Tibial nerve (tissue), 4 donors: ENCODE data around the gene LRRC17. TPM values are rescaled to one million over a fixed set of nuclear protein-coding genes. Genes with fewer than 3 reads are reported as not detected.

Experiments used
- DNase-seq, 2 donors: peaks; one replicate each; pipeline ENCODE4 v3.0.0-alpha.2; 2019; ENCODE audit warnings: low spot score in 2 of 2
- H3K27ac ChIP-seq, 4 donors: fragments of 200-600 bp; sonication (generic) in 3 of 4; one replicate each; pipeline ENCODE4 v1.5.1; 2017 to 2019; ENCODE audit warnings: mild to moderate bottlenecking in 1 of 4
- H3K27me3 ChIP-seq, 2 donors: fragments of 200-600 bp; sonication (generic) in 1 of 2; one replicate each; pipeline versions ENCODE4 v1.5.1 to v1.6.0; 2017 to 2019
- H3K36me3 ChIP-seq, 3 donors: fragments of 200-600 bp; sonication (generic); one replicate each; pipeline ENCODE4 v1.5.1; 2018 to 2019
- H3K4me1 ChIP-seq, 4 donors: fragments of 200-600 bp; sonication (generic) in 3 of 4; one replicate each; pipeline ENCODE4 v1.5.1; 2017 to 2019
- H3K4me3 ChIP-seq, 4 donors: fragments of 200-600 bp; sonication (generic) in 3 of 4; one replicate each; pipeline ENCODE4 v1.5.1; 2017 to 2019; ENCODE audit warnings: mild to moderate bottlenecking in 1 of 4, moderate library complexity in 1 of 4
- H3K9me3 ChIP-seq, 4 donors: fragments of 200-600 bp; sonication (generic) in 3 of 4; one replicate each; pipeline ENCODE4 v1.5.1; 2017 to 2019
- EP300 ChIP-seq, 2 donors: sonication (generic); formaldehyde crosslinking; IDR thresholded peaks; one replicate each; pipeline ENCODE4 v1.6.1; 2017; ENCODE audit warnings: antibody characterized with exemption in 2 of 2, mild to moderate bottlenecking in 1 of 2
- POLR2A ChIP-seq, 2 donors: fragments of 450-650 bp; IDR thresholded peaks; one replicate each; pipeline ENCODE4 v1.6.1; 2017; ENCODE audit warnings: antibody characterized with exemption in 2 of 2, mild to moderate bottlenecking in 2 of 2, moderate library complexity in 2 of 2
- WGBS, 2 donors: methylation state at CpG; one replicate each; pipeline ENCODE4 v1.1.5; 2018; 5-methylcytosine and 5-hydroxymethylcytosine counted together
- total RNA-seq, 4 donors: library from RNA; depleted of rRNA; stranded (reverse); fragments of >200 nt; gene quantifications; one replicate each; pipeline ENCODE4 v1.1.0, GENCODE V29; 2016
- TF ChIP-seq, protein P1 (sequence below), 5 experiments: fragments of 200-600 bp in 3 of 5; fragments of 450-650 bp in 2 of 5; sonication (generic) in 3 of 5; IDR thresholded peaks; one replicate each; pipeline ENCODE4 v1.5.1; 2016 to 2019; ENCODE audit warnings: antibody characterized with exemption in 5 of 5, mild to moderate bottlenecking in 3 of 5, moderate library complexity in 2 of 5

The LRRC17 gene
- total RNA-seq, 4 donors from 2014 or later: 1.7 to 9.0 (median 2.6) TPM

DNA sequence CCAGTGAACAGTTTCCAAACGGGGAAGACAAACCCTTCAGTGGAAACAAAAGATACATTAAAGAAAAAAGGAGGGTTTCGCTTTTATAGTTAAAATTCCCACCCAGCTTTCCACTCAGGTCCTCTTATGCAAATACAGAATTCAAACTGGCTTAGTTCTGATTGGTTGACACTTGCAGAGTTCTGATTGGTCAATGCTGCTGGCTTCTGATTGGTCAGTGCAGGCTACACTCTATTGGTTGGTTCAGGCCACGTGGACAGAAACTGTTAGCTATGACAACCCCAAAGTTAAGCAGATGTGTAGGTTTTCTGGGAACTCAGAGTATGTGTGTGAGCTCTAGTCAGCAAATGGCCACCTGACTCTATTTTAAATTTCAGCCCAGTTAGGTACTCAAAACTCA is 81.8 kb downstream of the LRRC17 start:
- Histone ChIP-seq H3K27ac (no peak overlapping the region), H3K36me3 (no peaks in the 10 kb centered on the region), H3K9me3 (no peaks in the 10 kb centered on the region), H3K4me3 (no peak overlapping the region), H3K27me3 (no peaks in the 10 kb centered on the region), H3K4me1 (peaks cover 0 to 21% (median 6%) of the 10 kb centered on the region in 4 donors)
- no peak for DNase-seq
- TF ChIP-seq EP300 (IDR thresholded peaks at IDR 0.05) (no peak), POLR2A (IDR thresholded peaks at IDR 0.05) (no peak)
- TF ChIP-seq, protein P1, sequence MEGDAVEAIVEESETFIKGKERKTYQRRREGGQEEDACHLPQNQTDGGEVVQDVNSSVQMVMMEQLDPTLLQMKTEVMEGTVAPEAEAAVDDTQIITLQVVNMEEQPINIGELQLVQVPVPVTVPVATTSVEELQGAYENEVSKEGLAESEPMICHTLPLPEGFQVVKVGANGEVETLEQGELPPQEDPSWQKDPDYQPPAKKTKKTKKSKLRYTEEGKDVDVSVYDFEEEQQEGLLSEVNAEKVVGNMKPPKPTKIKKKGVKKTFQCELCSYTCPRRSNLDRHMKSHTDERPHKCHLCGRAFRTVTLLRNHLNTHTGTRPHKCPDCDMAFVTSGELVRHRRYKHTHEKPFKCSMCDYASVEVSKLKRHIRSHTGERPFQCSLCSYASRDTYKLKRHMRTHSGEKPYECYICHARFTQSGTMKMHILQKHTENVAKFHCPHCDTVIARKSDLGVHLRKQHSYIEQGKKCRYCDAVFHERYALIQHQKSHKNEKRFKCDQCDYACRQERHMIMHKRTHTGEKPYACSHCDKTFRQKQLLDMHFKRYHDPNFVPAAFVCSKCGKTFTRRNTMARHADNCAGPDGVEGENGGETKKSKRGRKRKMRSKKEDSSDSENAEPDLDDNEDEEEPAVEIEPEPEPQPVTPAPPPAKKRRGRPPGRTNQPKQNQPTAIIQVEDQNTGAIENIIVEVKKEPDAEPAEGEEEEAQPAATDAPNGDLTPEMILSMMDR (IDR thresholded peaks at IDR 0.05): no peak
- WGBS, 2 donors: 84 to 88% methylated on average over 3 of the region's 3 CpGs

Other genes starting within 250 kb of the LRRC17 start
- gene POLR2J2, start 241.3 kb upstream of the LRRC17 start, total RNA-seq: 1 to 10 TPM in 3 of 4 donors, under 1 TPM in 1; 0.22 to 7.3 (median 2.8) TPM
- gene FAM185A, start 164.0 kb upstream of the LRRC17 start, total RNA-seq: 10 to 100 TPM; 18.0 to 39.3 (median 36.4) TPM
- gene FBXL13, start 161.8 kb downstream of the LRRC17 start, total RNA-seq: 1 to 10 TPM in 3 of 4 donors, under 1 TPM in 1; 0.20 to 3.5 (median 1.8) TPM
- gene ARMC10, start 162.1 kb downstream of the LRRC17 start, total RNA-seq: 10 to 100 TPM; 42.6 to 61.0 (median 48.5) TPM
- 10 to 100 TPM; 10.2 to 22.8 (median 15.4) TPM for gene NAPEPLD, start 236.1 kb downstream of the LRRC17 start, total RNA-seq